ENCODE measurements around the gene TMEM132C. TPM values are rescaled to one million over a fixed set of nuclear protein-coding genes. Genes with fewer than 3 reads are reported as not detected.

Gene TMEM132C
- not detected in 2 replicates for total RNA-seq
- not detected in 2 replicates for polyA plus RNA-seq
- polyA plus RNA-seq (2011; cell fraction: cytosol; rRNA removed): not detected in 2 replicates
- polyA plus RNA-seq (2011; cell fraction: nucleus; rRNA removed): not detected in 2 replicates
- polyA plus RNA-seq (2012): not detected in 2 replicates
- not detected in 2 replicates for polyA minus RNA-seq
- not detected for polyA minus RNA-seq (2011; cell fraction: cytosol; rRNA and poly(A)+ RNA removed)
- not detected in 2 replicates for polyA minus RNA-seq (2011; cell fraction: nucleus; rRNA and poly(A)+ RNA removed)
- not detected for Bru-seq, nascent RNA
- BruChase-seq, experiment 1, labeled RNA remaining after a 6-hour chase: not detected
- BruChase-seq, experiment 2, labeled RNA remaining after a 2-hour chase: not detected
- long read RNA-seq: 0 reads

DNA sequence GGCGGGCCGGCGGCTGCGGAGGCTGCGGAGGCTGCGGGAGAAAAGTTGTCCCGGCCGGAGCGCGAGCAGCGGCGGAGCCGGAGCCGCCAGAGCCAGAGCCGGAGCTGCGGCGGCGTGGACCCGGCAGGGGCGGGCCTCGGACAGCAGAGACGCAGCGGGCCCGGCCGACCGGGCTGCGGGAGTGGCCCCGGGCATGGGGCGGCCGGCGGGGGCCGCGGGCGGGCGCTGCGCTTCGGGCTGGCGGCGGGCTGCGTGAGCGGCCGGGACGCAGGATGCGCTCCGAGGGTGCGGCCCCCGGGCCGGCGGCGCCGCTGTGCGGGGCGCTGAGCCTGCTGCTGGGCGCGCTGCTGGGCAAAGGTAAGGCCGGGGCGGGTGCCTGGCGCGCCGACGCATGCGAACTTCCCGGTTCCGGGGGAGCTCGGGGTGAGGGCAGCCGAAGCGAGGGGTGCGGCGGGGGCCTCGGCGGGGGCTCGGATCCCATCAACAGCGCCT lies at the start of gene TMEM132C:
Gene TMEM132C (plus strand): TSS at position 40 of the 492 bp plus-strand sequence. CDS start 233 bp downstream, at position 273.
- H3K9ac ChIP-seq (replicated peaks; ENCODE audit: extremely low read depth, insufficient read depth, low read length): no peak within 1 kb of the TSS
- dilution Hi-C loops (cut with MboI; ENCODE audit: extremely low pct_ligation_motif_present, low sequenced_read_pairs) (no loop called here), intact Hi-C loops (cut with micrococcal nuclease) (no loop called here)
- no peak within 1 kb of the TSS for H3K4me3 ChIP-seq (replicated peaks in 1 of 3; ENCODE audit: insufficient read depth in 1 of 3, low read depth in 1 of 3, low read length in 3 of 3)
- H3K36me3 ChIP-seq (ENCODE audit: control insufficient read depth in 2 of 2, extremely low read depth in 1 of 2, insufficient read depth in 2 of 2, low read length in 2 of 2): no peaks in the 10 kb centered on the region
- FAIRE-seq (no peak), DNase-seq (ENCODE audit: low read depth, low spot score) (no peak)
- H3K27ac ChIP-seq (ENCODE audit: insufficient read depth, low read depth, low read length): no peak within 1 kb of the TSS
- no peaks in the 10 kb centered on the region for H4K20me1 ChIP-seq (replicated peaks; ENCODE audit: control insufficient read depth, extremely low read depth, insufficient read depth, low read length)
- no peaks in the 10 kb centered on the region for H3K27me3 ChIP-seq (ENCODE audit: control insufficient read depth in 2 of 2, insufficient read depth in 2 of 2, low read length in 2 of 2)
- ChIA-PET CTCF (no interaction called here), POLR2A (no interaction called here)
- no peak within 1 kb of the TSS for H2AFZ ChIP-seq (ENCODE audit: low read depth, low read length)
- no peaks in the 10 kb centered on the region for H3K79me2 ChIP-seq (ENCODE audit: control insufficient read depth, insufficient read depth, low read length)
- H3K4me1 ChIP-seq (ENCODE audit: control insufficient read depth, extremely low read depth, insufficient read depth, low read length): no peaks in the 10 kb centered on the region
- H3K4me2 ChIP-seq (ENCODE audit: insufficient read depth, low read length): no peak within 1 kb of the TSS
- no peaks in the 10 kb centered on the region for H3K9me1 ChIP-seq (replicated peaks; ENCODE audit: control insufficient read depth, extremely low read depth, insufficient read depth, low read length)
- BruUV-seq (replicated peaks): no TSS peak
- no peak for TF ChIP-seq MYC (IDR thresholded peaks at IDR 0.05; ENCODE audit: low read depth, low read length)
- no peak for TF ChIP-seq EZH2 (IDR thresholded peaks at IDR 0.05; ENCODE audit: borderline replicate concordance, low read depth, low read length, severe bottlenecking)
- TF ChIP-seq FOS (IDR thresholded peaks at IDR 0.05; ENCODE audit: borderline replicate concordance, insufficient read depth, low read length): no peak
- TF ChIP-seq POLR2A (IDR thresholded peaks at IDR 0.05; ENCODE audit: low read depth, low read length): no peak
- TF ChIP-seq CTCF (IDR thresholded peaks at IDR 0.05; ENCODE audit: extremely low read depth in 1 of 2, insufficient read depth in 1 of 2, low read depth in 1 of 2, low read length in 2 of 2): no peak
- no peak for TF ChIP-seq POLR2AphosphoS5 (IDR thresholded peaks at IDR 0.05; ENCODE audit: insufficient read depth, low read depth, low read length)
- no peak for TF ChIP-seq JUN (IDR thresholded peaks at IDR 0.05; ENCODE audit: borderline replicate concordance, insufficient read depth, insufficient read length, low read depth)
- TF ChIP-seq GATA2 (IDR thresholded peaks at IDR 0.05; ENCODE audit: insufficient read depth, insufficient read length, low read depth, low read length): no peak
- TF ChIP-seq MAX (IDR thresholded peaks at IDR 0.05; ENCODE audit: insufficient read depth, insufficient read length): no peak
- H3K9me3 ChIP-seq (replicated peaks; ENCODE audit: control insufficient read depth, insufficient read depth, low read length): peaks cover 6% of the 10 kb centered on the region

All from endothelial cell of umbilical vein (primary cell).